HG03095 (cell line): ENCODE results near the gene KLHL29.

ENCODE experiments used
- ATAC-seq: cut with Tn5 transposase; IDR thresholded peaks from one replicate; pipeline ENCODE4 v1.9.1; 2021; ENCODE audit warnings: moderate library complexity; ENCODE audit not compliant: unreplicated experiment

KLHL29 gene

DNA sequence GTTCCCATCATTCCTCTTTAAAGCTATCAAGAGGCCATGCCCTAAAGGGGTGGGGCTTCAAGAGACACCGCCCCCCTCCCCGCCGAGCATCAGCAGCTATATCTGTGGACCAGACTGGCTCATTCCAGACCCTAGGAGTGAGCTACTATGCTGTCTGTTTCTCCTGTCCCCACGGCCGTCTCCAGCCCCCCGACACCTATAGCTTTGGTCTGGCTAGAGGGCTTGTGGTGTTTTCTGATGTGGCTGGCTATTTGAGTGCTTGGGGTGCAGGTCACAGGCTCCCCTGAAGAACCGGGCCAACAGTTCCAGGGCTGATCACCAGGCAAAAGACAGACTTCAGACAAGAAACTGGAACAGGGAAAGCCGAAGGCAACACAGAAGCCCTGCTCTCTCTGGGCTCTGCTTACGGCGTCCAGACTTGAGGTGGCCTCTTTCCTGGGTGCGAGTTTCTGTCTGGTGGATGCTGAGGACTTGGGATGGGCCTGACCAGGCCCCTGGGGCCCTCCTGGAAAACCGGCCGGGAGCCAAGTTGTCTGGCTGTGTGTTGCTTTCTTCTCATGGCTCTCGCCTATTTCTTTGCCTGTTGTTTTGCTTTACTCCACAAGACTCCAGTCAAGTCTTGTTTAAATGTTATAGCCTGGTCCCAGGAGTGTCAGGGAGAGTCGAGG is 83.6 kb downstream of the KLHL29 start:
- no peak for ATAC-seq

GRCh38 chr2:23469142-23469540 is 84.2 kb downstream of the KLHL29 start:
- ATAC-seq, result no peak

DNA sequence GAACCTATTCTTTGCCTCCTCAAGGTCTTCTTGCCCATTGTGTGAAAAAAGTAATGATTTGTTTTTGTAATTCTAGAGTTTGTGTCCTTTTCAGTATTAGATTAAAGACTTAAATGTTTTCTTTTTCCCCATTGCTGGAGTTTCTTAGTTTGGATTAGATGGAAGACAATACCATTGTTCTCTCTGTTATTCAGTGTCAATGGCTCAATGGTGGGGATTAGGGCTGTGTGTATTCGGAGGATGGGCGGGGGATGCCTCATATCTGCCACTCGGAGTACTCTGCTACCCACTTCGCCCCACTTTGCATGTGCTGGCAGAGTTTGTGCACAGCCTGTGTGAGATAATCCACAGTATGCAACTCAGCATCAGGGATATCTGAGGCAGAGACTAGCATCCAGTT is 90.1 kb downstream of the KLHL29 start:
- no peak for ATAC-seq

- no peak for ATAC-seq
Observed at GRCh38 chr2:23475473-23475872, 90.5 kb downstream of the KLHL29 start.

GRCh38 chr2:23476786-23477185 is 91.8 kb downstream of the KLHL29 start:
- ATAC-seq, result no peak

- no peak for ATAC-seq
Observed at GRCh38 chr2:23477392-23477791, 92.4 kb downstream of the KLHL29 start.

DNA sequence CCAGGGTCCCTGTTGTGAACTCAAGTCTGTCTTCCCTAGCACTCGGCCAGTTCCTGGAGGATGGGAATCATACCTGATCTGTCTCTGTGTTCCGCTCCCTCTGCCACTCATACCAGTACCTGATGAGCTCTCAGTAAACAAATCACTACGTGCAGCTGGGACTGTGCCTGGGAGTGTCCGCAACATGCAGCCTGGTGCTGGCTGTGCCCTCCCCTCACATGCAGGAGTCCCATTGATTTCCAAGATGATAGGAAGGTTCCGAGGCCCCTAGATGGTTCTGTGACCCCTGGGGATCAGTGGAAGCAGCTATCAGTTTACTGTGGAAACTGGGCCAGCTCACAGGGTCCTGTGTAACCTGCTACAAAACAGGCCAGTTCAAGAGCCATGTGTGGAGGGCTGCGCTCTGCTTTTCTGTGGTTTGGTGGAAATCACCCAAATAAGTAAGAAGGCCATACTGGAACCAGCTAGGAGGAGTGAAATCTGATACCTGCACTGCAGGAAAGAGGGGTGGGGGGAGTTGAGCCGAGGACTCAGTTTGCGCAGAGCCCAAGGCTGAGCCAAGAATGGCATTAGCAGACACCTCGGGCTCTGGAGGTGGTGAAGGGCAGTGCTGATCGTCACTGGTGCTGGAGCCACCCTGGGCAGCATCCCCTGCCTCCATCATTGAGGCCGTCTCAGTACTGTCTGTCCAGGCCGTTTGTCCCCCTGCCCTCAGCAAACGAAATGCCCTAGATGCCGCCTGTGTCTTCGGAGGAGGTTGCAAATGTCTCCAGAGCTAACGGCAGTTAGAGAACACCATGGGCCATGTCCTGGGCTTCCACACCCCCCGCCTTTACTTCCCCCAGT is 93.3 kb downstream of the KLHL29 start:
- ATAC-seq, result no peak

DNA sequence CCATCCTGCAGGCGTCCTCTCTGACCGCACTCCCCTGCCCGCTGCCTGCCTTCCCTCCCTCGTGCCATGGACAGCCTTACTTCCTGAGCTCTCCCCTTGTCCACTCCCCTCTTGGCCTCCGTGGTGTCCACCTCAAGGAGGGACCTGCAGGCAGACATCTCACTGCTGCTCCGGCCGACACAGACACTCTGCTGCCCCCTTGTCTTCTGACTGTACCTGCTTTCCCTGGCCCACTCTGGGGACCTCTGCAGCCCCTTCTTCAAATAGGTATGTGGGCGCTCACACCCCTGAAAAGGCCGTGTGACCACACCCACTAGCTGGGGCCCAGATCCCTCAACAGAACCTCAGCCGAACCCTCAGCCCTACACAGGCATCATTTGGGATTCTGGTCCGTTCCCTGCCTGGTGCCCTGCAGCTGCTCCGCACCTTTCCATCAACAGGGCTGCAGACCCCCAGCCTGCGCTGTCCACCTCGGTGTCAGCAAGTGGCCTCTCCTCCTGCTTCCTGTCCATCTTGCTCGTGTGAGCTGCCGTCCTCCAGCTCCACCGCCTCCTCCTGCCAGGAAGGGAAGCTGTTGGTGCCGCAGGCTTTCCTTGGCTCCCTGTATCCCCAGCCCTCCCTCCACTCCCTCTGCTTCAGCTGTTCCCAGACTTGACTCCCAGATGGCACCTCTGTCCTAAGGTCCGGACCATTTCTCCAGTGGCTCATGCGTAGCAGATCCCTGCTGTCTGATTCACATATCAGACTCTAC is 94.1 kb downstream of the KLHL29 start:
- no peak for ATAC-seq

DNA sequence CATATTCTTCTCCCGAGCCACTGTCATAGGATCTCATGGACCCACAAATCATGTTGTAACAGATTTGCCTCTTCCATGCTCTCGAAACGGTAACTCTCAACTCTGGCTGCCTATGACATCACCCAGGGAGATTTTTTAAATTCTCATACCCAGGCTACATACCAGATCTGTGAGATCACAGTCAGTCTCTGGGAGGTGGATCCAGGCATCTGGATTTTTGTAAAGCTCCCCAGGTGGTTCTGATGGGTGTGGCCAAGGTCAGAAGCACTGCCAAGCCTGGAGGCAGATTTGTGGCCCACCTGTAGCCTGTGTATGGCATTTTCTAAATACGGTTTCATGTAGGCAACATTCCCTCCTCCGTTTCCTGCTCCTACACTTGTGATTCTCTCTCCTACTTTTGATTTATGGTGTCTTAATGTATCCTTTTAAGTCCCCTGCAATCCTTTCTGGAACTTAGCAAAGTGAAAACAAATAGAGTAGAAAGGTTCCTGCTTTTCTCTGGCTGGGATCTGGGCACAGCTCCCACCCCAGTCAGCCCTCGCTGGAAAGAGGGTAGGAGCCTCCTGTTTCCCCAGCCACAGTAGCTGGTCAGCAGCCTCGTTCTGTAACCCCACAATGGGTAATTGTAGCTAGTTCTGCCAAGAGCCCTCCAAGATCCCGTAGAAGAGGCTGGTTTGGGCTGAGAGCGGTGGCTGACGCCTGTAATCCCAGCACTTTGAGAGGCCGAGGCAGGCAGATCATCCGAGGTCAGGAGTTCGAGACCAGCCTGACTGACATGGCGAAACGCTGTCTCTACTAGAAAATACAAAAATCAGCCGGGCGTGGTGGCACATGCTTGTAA is 96.2 kb downstream of the KLHL29 start:
- ATAC-seq, result no peak

GRCh38 chr2:23482188-23482587 is 97.2 kb downstream of the KLHL29 start:
- no peak for ATAC-seq

GRCh38 chr2:23482607-23483006 is 97.6 kb downstream of the KLHL29 start:
- ATAC-seq, result no peak

DNA sequence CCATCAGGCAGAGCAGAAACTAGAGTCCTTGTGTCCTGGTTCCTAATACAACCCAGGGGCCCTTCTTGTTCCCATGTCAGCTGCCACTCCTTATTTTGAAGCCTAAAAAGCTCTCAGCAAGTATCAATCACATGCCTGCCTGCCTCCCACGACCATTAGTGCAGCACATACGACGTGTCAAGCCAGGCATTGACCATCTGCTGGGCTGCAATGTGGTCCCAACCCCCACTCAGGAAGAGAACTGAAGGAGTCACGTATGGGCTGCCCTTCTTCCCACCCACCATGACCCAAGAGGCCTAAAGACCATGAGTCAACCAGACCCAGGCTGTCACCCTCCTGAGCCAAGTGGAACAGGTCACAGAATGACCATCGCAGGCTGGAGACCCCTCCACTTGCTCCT is 98.8 kb downstream of the KLHL29 start:
- ATAC-seq, result no peak

DNA sequence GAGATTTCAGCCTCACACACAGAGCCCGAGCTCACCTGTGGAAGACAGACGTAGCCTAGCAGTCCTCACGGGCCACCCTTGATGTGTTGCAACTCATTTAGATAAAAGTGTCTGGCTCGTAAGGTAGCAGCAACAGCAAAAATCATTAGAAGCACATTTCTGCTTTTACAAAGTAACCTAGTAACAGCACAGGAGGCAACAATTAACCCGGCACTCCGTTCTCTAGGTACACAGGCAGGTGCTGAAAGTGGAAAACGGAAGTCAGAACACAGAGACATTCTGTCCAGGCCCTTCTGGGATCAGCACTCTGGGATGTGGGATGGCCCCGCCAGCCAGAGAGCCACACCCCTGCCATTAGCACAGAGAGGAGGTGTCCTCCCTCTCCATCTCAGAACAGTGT is 99.3 kb downstream of the KLHL29 start:
- ATAC-seq, result no peak

- ATAC-seq, result no peak
Observed at GRCh38 chr2:23484767-23485166, 99.8 kb downstream of the KLHL29 start.

- no peak for ATAC-seq
Observed at GRCh38 chr2:23485261-23485660, 100.3 kb downstream of the KLHL29 start.

DNA sequence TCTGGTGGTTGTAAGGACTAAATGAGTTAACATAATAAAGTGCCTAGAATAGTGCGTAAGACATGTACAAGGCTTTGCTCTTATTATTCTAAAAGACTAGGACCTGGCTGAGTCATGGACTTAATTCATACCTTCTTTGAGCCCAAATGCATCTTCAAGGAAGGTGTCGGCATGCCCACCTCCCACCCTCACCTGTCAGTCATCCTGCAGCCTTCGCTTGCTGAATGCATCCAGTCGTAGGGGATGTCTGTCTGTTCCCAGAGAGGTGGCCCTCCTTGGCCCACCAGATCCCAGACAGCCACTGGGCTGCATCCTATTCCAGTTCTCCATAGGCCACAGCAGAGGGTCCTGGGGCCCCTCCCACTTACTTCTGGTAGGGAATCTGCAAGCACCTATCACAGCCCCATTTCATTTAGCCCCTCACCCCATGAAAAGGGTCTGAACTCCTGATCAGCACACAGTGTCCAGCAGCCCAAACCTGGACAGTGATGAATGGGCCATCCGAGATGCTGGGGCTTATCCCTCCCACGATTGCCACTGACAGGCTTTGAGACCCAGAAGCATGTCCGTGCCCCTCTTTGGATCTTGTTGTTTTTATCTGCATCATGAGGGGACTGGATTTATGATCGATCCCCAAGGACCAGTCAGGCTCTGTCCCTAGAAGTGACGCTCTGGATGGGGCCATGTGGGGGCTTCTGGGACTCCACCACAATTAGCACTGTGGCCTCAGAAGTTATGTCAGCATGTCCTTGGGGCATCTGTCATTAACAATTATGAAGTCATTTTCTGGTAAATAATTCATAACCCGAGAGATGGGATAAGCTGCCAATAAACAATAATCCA is 101.1 kb downstream of the KLHL29 start:
- ATAC-seq, result no peak

DNA sequence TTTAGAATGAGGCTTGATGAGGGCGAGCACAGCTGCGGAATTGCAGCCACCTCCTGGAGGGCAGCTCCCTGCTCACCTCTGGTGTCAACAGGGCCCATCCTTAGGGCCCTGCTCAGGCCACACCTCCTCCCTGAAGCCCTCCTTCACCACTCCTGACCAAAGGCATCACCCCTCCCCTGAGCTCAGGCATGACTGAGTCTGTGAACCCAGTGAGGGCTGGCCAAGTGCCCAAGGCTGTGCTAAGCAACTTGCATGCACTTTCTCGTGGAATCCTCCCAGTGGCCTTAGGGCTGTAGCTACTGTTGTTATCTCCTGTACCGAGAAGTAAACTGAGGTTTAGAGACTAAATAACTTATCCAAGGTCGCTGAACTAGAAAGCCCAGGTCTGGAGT is 101.7 kb downstream of the KLHL29 start:
- no peak for ATAC-seq

GRCh38 chr2:23487735-23488492 is 102.9 kb downstream of the KLHL29 start:
- ATAC-seq, result no peak

GRCh38 chr2:23488584-23488983 is 103.6 kb downstream of the KLHL29 start:
- ATAC-seq, result no peak
